ENCODE measurements around the gene DNAH8. TPM values are rescaled to one million over a fixed set of nuclear protein-coding genes. Genes with fewer than 3 reads are reported as not detected.

The DNAH8 gene
- total RNA-seq, 1 experiment from 2014 or later = not detected

GRCh38 chr6:38968702-38969149 is 253.6 kb downstream of the DNAH8 start:
- Histone ChIP-seq H3K27me3 (ENCODE audit: control insufficient read depth, insufficient read depth, low read length) (peaks cover 17% of the 10 kb centered on the region), H3K9me3 (ENCODE audit: control insufficient read depth, insufficient read depth, low read depth, low read length) (no peaks in the 10 kb centered on the region), H3K4me1 (ENCODE audit: control insufficient read depth, insufficient read depth, low read length) (no peaks in the 10 kb centered on the region), H3K27ac (ENCODE audit: low read length) (no peak overlapping the region), H3K4me3 (ENCODE audit: low read depth in 2 of 2, low read length in 2 of 2) (no peak overlapping the region), H3K36me3 (ENCODE audit: control insufficient read depth, insufficient read depth, low read length) (no peaks in the 10 kb centered on the region)
- BruUV-seq (replicated peaks) = no TSS peak
- no peak for ATAC-seq
- intact Hi-C loops (cut with micrococcal nuclease; ENCODE audit: unreplicated experiment) (no loop called here), in situ Hi-C loops (cut with HindIII; ENCODE audit: low pct_unique_long_range_greater_than_20kb, low sequenced_read_pairs) (no loop called here)
- TF ChIP-seq REST (IDR thresholded peaks at IDR 0.05; ENCODE audit: insufficient read depth in 1 of 2, low read depth in 2 of 2, low read length in 1 of 2) = no peak
- no peak for TF ChIP-seq SIN3A (IDR thresholded peaks at IDR 0.05; ENCODE audit: borderline replicate concordance, insufficient read depth, low read depth, low read length)
- no peak for TF ChIP-seq TCF7L2 (IDR thresholded peaks at IDR 0.05; ENCODE audit: low read depth, low read length)
- no peak for TF ChIP-seq POLR2AphosphoS5 (IDR thresholded peaks at IDR 0.05; ENCODE audit: low read depth, low read length)
- TF ChIP-seq, protein P1, sequence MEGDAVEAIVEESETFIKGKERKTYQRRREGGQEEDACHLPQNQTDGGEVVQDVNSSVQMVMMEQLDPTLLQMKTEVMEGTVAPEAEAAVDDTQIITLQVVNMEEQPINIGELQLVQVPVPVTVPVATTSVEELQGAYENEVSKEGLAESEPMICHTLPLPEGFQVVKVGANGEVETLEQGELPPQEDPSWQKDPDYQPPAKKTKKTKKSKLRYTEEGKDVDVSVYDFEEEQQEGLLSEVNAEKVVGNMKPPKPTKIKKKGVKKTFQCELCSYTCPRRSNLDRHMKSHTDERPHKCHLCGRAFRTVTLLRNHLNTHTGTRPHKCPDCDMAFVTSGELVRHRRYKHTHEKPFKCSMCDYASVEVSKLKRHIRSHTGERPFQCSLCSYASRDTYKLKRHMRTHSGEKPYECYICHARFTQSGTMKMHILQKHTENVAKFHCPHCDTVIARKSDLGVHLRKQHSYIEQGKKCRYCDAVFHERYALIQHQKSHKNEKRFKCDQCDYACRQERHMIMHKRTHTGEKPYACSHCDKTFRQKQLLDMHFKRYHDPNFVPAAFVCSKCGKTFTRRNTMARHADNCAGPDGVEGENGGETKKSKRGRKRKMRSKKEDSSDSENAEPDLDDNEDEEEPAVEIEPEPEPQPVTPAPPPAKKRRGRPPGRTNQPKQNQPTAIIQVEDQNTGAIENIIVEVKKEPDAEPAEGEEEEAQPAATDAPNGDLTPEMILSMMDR (IDR thresholded peaks at IDR 0.05) = no peak
- ChIA-PET POLR2A (no interaction called here), CTCF (no interaction called here)
- no peak for DNase-seq (ENCODE audit: low read depth, low spot score)

- ATAC-seq (peak; percentile 91), DNase-seq (ENCODE audit: low read depth, low spot score) (peak; percentile 52)
- no TSS peak for BruUV-seq (replicated peaks)
- intact Hi-C loops (cut with micrococcal nuclease; ENCODE audit: unreplicated experiment) (loop anchor here (10.0 kb wide), 2 partner anchors 131 to 181 kb away; no protein-coding TSS in a partner anchor), in situ Hi-C loops (cut with HindIII; ENCODE audit: low pct_unique_long_range_greater_than_20kb, low sequenced_read_pairs) (no loop called here)
- Histone ChIP-seq H3K9me3 (ENCODE audit: control insufficient read depth, insufficient read depth, low read depth, low read length) (no peaks in the 10 kb centered on the region), H3K36me3 (ENCODE audit: control insufficient read depth, insufficient read depth, low read length) (no peaks in the 10 kb centered on the region), H3K4me3 (ENCODE audit: low read depth in 2 of 2, low read length in 2 of 2) (no peak overlapping the region), H3K27ac (ENCODE audit: low read length) (no peak overlapping the region), H3K4me1 (ENCODE audit: control insufficient read depth, insufficient read depth, low read length) (no peaks in the 10 kb centered on the region), H3K27me3 (ENCODE audit: control insufficient read depth, insufficient read depth, low read length) (peaks cover 16% of the 10 kb centered on the region)
- TF ChIP-seq TCF7L2 (IDR thresholded peaks at IDR 0.05; ENCODE audit: low read depth, low read length) (no peak), SIN3A (IDR thresholded peaks at IDR 0.05; ENCODE audit: borderline replicate concordance, insufficient read depth, low read depth, low read length) (no peak)
- TF ChIP-seq, protein P1 (IDR thresholded peaks at IDR 0.05) = peak; percentile 69; the same call in 1 of the 2 replicates
- POLR2A ChIA-PET = no interaction called here
- CTCF ChIA-PET = interaction anchor here (0.6 to 1.8 kb wide), 6 partner anchors 57 to 329 kb away, joined by 3 to 8 read pairs (median 6); partner anchors contain the start of gene SAYSD1
Observed at GRCh38 chr6:38973178-38974057, 258.3 kb downstream of the DNAH8 start.

All from Panc1 (cell line).